ENCODE data around the gene PPP1R9A.

Gene PPP1R9A

DNA sequence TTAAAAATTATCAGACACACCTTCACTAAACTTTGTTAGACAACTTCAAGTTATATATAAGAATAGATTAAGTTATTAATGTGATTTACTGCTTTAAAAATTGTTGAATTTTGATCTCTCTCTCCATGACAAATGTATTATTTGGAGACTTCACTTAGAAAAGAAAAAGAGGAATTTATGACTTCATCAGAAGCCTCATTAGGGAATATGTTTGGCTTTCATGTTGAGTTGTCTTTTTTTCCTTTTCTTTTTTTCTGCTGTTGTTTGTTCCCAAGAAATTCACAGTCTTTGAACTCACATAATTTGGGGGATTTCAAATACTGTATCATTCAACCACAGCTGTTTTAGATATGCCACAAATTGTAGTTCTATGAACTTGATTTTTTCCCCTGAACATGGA lies 149.5 kb downstream of the PPP1R9A start:
- H3K36me3 ChIP-seq (ENCODE audit: low read depth), result no peaks in the 10 kb centered on the region
- no peak for DNase-seq (ENCODE audit: low spot score)
- H3K9me3 ChIP-seq (ENCODE audit: severe bottlenecking), result no peaks in the 10 kb centered on the region
- no peaks in the 10 kb centered on the region for H3K4me1 ChIP-seq (ENCODE audit: insufficient read depth, poor library complexity, severe bottlenecking)
- ATAC-seq (ENCODE audit: low read depth), result no peak
- no peak overlapping the region for H3K4me3 ChIP-seq (ENCODE audit: severe bottlenecking)
- TF ChIP-seq CTCF (IDR thresholded peaks at IDR 0.05; ENCODE audit: poor library complexity, severe bottlenecking), result no peak
- H3K27me3 ChIP-seq (ENCODE audit: insufficient read depth, poor library complexity, severe bottlenecking), result no peaks in the 10 kb centered on the region
- H3K27ac ChIP-seq (ENCODE audit: poor library complexity, severe bottlenecking), result no peak overlapping the region

- ATAC-seq (ENCODE audit: low read depth), result no peak; the same call in 2 of the 3 replicates
- Histone ChIP-seq H3K9me3 (ENCODE audit: severe bottlenecking) (no peaks in the 10 kb centered on the region), H3K4me3 (ENCODE audit: severe bottlenecking) (no peak overlapping the region), H3K27me3 (ENCODE audit: insufficient read depth, poor library complexity, severe bottlenecking) (no peaks in the 10 kb centered on the region), H3K27ac (ENCODE audit: poor library complexity, severe bottlenecking) (no peak overlapping the region), H3K4me1 (ENCODE audit: insufficient read depth, poor library complexity, severe bottlenecking) (no peaks in the 10 kb centered on the region), H3K36me3 (ENCODE audit: low read depth) (no peaks in the 10 kb centered on the region)
- no peak for DNase-seq (ENCODE audit: low spot score)
- no peak for TF ChIP-seq CTCF (IDR thresholded peaks at IDR 0.05; ENCODE audit: poor library complexity, severe bottlenecking)
Measured at GRCh38 chr7:95059842-95060313, 152.5 kb downstream of the PPP1R9A start.

DNA sequence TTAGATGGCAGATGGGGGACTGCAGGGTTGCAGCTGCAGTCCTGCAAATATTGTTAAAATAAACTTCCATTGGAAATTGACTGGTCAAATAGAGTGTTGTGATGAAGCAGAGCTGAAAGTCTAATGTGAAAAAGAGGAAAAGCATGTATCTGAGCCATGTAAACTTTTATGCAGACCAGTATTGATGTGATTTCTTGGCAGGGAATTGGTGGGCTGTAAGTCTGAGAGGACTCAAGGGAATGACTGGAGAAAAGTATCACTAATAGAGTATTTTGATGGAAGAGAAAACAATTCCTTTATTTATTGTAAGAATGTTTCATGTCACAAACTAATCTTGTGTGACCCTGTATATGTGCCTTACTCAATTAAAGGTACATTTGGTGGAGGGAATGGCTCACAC lies 155.5 kb downstream of the PPP1R9A start:
- no peak overlapping the region for H3K4me3 ChIP-seq (ENCODE audit: severe bottlenecking)
- no peak for DNase-seq (ENCODE audit: low spot score)
- H3K9me3 ChIP-seq (ENCODE audit: severe bottlenecking), result no peaks in the 10 kb centered on the region
- H3K27me3 ChIP-seq (ENCODE audit: insufficient read depth, poor library complexity, severe bottlenecking), result no peaks in the 10 kb centered on the region
- H3K36me3 ChIP-seq (ENCODE audit: low read depth), result no peaks in the 10 kb centered on the region
- H3K4me1 ChIP-seq (ENCODE audit: insufficient read depth, poor library complexity, severe bottlenecking), result no peaks in the 10 kb centered on the region
- no peak for TF ChIP-seq CTCF (IDR thresholded peaks at IDR 0.05; ENCODE audit: poor library complexity, severe bottlenecking)
- no peak overlapping the region for H3K27ac ChIP-seq (ENCODE audit: poor library complexity, severe bottlenecking)
- ATAC-seq (ENCODE audit: low read depth), result no peak

DNA sequence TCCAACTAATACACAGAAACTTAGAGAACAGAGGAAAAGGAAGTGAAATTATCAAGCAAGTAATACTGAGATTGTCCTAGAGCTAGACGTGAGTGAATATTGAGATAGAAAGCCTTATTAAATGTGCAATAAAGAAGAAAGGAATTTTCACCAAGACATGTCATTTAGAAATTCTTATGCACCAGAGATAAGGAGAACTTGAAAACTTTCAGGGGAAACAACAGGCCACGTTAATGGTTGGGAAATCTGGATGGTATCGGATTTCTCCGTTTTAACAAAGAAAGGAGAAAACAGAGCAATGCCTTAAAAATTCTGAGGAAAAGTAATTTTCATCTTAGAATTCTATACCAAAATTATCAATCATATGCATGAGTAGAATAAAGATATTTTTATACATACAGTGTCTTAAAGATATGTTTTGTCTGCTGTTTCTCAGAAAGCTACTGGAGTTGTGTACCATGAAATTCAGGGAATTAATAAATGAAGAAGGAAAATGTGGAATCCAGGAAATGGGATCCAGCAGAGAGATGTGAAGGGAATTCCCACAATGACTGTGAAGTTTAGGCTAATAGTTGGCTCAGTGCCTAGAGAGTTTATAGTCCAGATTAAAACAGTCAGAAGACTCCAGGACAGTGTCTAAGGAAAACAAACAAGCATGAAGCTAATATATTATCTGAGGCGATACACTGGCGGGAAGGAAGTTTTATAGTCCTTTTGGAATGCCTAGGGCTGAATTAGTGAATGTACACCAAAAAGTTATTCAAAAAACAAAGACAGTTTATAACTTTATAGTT lies 159.5 kb downstream of the PPP1R9A start:
- no peaks in the 10 kb centered on the region for H3K4me1 ChIP-seq (ENCODE audit: insufficient read depth, poor library complexity, severe bottlenecking)
- H3K36me3 ChIP-seq (ENCODE audit: low read depth), result no peaks in the 10 kb centered on the region
- DNase-seq (ENCODE audit: low spot score) (no peak), ATAC-seq (ENCODE audit: low read depth) (no peak)
- no peaks in the 10 kb centered on the region for H3K9me3 ChIP-seq (ENCODE audit: severe bottlenecking)
- TF ChIP-seq CTCF (IDR thresholded peaks at IDR 0.05; ENCODE audit: poor library complexity, severe bottlenecking), result no peak
- H3K27me3 ChIP-seq (ENCODE audit: insufficient read depth, poor library complexity, severe bottlenecking), result no peaks in the 10 kb centered on the region
- H3K27ac ChIP-seq (ENCODE audit: poor library complexity, severe bottlenecking), result no peak overlapping the region
- H3K4me3 ChIP-seq (ENCODE audit: severe bottlenecking), result no peak overlapping the region

Measured in RWPE2 (cell line).